ENCODE results near the gene PSMD10.

The PSMD10 gene

GRCh38 chrX:108091264-108091877 lies at the start of gene PSMD10, which contains the start of gene ATG4A:
PSMD10 (minus strand) TSS chrX:108091542; CDS start chrX:108091520, 22 bp downstream.
ATG4A (plus strand) TSS chrX:108091778; CDS start chrX:108091827, 49 bp downstream.
- DNase-seq (ENCODE audit: low read depth in 1 of 2, low spot score in 1 of 2): peak; percentile 71 to 83

- DNase-seq (ENCODE audit: low read depth in 1 of 2, low spot score in 1 of 2): no peak
Measured at GRCh38 chrX:108138814-108139702, 47.7 kb upstream of the PSMD10 start.

- DNase-seq (ENCODE audit: low read depth in 1 of 2, low spot score in 1 of 2): no peak
Measured at GRCh38 chrX:108134724-108135123, 43.4 kb upstream of the PSMD10 start.

- DNase-seq (ENCODE audit: low read depth in 1 of 2, low spot score in 1 of 2): no peak
Measured at GRCh38 chrX:108132876-108133275, 41.5 kb upstream of the PSMD10 start.

- DNase-seq (ENCODE audit: low read depth in 1 of 2, low spot score in 1 of 2): no peak
Measured at GRCh38 chrX:108132034-108132433, 40.7 kb upstream of the PSMD10 start.

- no peak for DNase-seq (ENCODE audit: low read depth in 1 of 2, low spot score in 1 of 2)
Measured at GRCh38 chrX:108131471-108131870, 40.1 kb upstream of the PSMD10 start.

GRCh38 chrX:108130889-108131288 lies 39.5 kb upstream of the PSMD10 start:
- no peak for DNase-seq (ENCODE audit: low read depth in 1 of 2, low spot score in 1 of 2)

GRCh38 chrX:108127152-108127551 lies 35.8 kb upstream of the PSMD10 start:
- DNase-seq (ENCODE audit: low read depth in 1 of 2, low spot score in 1 of 2): no peak

GRCh38 chrX:108126661-108127060 lies 35.3 kb upstream of the PSMD10 start:
- DNase-seq (ENCODE audit: low read depth in 1 of 2, low spot score in 1 of 2): no peak

GRCh38 chrX:108123591-108124366 lies 32.4 kb upstream of the PSMD10 start:
- no peak for DNase-seq (ENCODE audit: low read depth in 1 of 2, low spot score in 1 of 2)

GRCh38 chrX:108122748-108123147 lies 31.4 kb upstream of the PSMD10 start:
- DNase-seq (ENCODE audit: low read depth in 1 of 2, low spot score in 1 of 2): no peak

GRCh38 chrX:108121291-108121690 lies 29.9 kb upstream of the PSMD10 start:
- DNase-seq (ENCODE audit: low read depth in 1 of 2, low spot score in 1 of 2): no peak

- no peak for DNase-seq (ENCODE audit: low read depth in 1 of 2, low spot score in 1 of 2)
Measured at GRCh38 chrX:108117988-108118387, 26.6 kb upstream of the PSMD10 start.

GRCh38 chrX:108114541-108114940 lies 23.2 kb upstream of the PSMD10 start:
- no peak for DNase-seq (ENCODE audit: low read depth in 1 of 2, low spot score in 1 of 2)

GRCh38 chrX:108105473-108105872 lies 14.1 kb upstream of the PSMD10 start:
- DNase-seq (ENCODE audit: low read depth in 1 of 2, low spot score in 1 of 2): no peak

GRCh38 chrX:108097380-108097779 lies 6.0 kb upstream of the PSMD10 start:
- no peak for DNase-seq (ENCODE audit: low read depth in 1 of 2, low spot score in 1 of 2)

GRCh38 chrX:108091878-108092291 lies 543 bp upstream of the PSMD10 start:
- peak in 1 of 2 donors; percentile 17 for DNase-seq (ENCODE audit: low read depth in 1 of 2, low spot score in 1 of 2)

- DNase-seq (ENCODE audit: low read depth in 1 of 2, low spot score in 1 of 2): no peak
Measured at GRCh38 chrX:108090491-108091263, 665 bp downstream of the PSMD10 start.

GRCh38 chrX:108088511-108088910 lies 2.8 kb downstream of the PSMD10 start:
- DNase-seq (ENCODE audit: low read depth in 1 of 2, low spot score in 1 of 2): no peak

GRCh38 chrX:108087792-108088191 lies 3.5 kb downstream of the PSMD10 start:
- DNase-seq (ENCODE audit: low read depth in 1 of 2, low spot score in 1 of 2): no peak

GRCh38 chrX:108081110-108081509 lies 10.2 kb downstream of the PSMD10 start:
- no peak for DNase-seq (ENCODE audit: low read depth in 1 of 2, low spot score in 1 of 2)
